ENCODE data around the gene CFAP298.
A peak's percentile ranks its signal among the peaks of the same experiment; 100 is the strongest.

The CFAP298 gene

GRCh38 chr21:32597205-32597604 is 15.0 kb downstream of the CFAP298 start:
- DNase-seq = no peak

GRCh38 chr21:32595431-32595830 is 16.7 kb downstream of the CFAP298 start:
- DNase-seq = no peak

- no peak for DNase-seq
Measured at GRCh38 chr21:32593690-32594089, 18.5 kb downstream of the CFAP298 start.

- DNase-seq = no peak
Measured at GRCh38 chr21:32592929-32593502, 19.2 kb downstream of the CFAP298 start.

GRCh38 chr21:32590130-32590529 is 22.0 kb downstream of the CFAP298 start:
- DNase-seq = no peak

GRCh38 chr21:32587651-32588050 is 24.5 kb downstream of the CFAP298 start:
- DNase-seq = no peak

GRCh38 chr21:32587120-32587519 is 25.1 kb downstream of the CFAP298 start:
- DNase-seq = no peak

GRCh38 chr21:32585970-32586369 is 26.2 kb downstream of the CFAP298 start:
- no peak for DNase-seq

GRCh38 chr21:32585042-32585710 is 27.0 kb downstream of the CFAP298 start, which contains the start of gene TCP10L:
TCP10L (minus strand) TSS chr21:32585523; CDS start chr21:32584304, 1,219 bp downstream.
- DNase-seq = no peak

GRCh38 chr21:32584472-32584871 is 27.7 kb downstream of the CFAP298 start:
- DNase-seq = no peak

GRCh38 chr21:32581732-32582131 is 30.4 kb downstream of the CFAP298 start:
- no peak for DNase-seq

- no peak for DNase-seq
Measured at GRCh38 chr21:32580949-32581348, 31.2 kb downstream of the CFAP298 start.

GRCh38 chr21:32578107-32578691 is 34.0 kb downstream of the CFAP298 start:
- no peak for DNase-seq

- DNase-seq = no peak
Measured at GRCh38 chr21:32576011-32576410, 36.2 kb downstream of the CFAP298 start.

- no peak for DNase-seq
Measured at GRCh38 chr21:32574946-32575925, 36.9 kb downstream of the CFAP298 start.

- no peak for DNase-seq
Measured at GRCh38 chr21:32572574-32573420, 39.4 kb downstream of the CFAP298 start.

- no peak for DNase-seq
Measured at GRCh38 chr21:32570456-32570855, 41.7 kb downstream of the CFAP298 start.

- peak; percentile 53 for DNase-seq
Measured at GRCh38 chr21:32569261-32570230, 42.6 kb downstream of the CFAP298 start.

GRCh38 chr21:32567626-32568025 is 44.6 kb downstream of the CFAP298 start:
- DNase-seq = no peak

GRCh38 chr21:32566741-32567389 is 45.3 kb downstream of the CFAP298 start:
- no peak for DNase-seq
